Measurements from ENCODE around the gene SPR.

The SPR gene

DNA sequence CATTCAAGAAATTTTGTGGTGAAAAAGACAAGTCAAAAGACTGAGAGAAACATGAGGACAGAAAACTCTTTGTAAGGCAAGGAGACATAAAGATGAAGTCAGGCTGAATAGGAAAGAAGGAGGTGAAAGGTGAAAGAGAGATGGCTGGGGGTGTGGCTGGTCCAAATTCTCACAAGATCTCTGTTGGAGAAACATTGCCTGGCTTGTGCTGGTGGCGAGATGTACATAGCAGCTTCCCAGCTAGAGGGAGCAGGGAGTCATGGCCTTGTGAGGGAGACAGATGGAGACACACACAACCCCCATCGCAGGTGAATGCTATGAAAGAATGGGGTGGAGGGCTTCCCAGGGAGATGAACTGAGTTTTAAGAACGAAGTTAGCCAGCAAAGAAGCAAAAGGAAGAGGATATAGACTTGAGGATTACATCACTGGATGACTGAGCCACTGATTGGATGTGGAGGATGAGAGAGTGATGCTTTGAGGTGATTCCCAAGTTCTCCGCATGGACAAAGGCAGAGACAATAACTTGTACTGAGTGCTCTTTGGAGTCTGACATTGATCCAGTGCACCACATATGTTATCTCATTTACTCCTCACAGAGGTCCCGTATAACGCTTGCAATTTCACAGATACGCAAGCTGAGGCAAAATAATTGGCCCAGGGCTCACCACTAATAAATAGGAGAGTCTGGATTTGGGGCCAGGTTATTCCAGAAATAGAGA lies 26.4 kb downstream of the SPR start:
- no peak overlapping the region for H3K27ac ChIP-seq
- TF ChIP-seq CTCF (conservative IDR thresholded peaks at IDR 0.05) (no peak), ZFX (IDR thresholded peaks at IDR 0.05) (no peak)

- H3K27ac ChIP-seq, result no peak overlapping the region
- TF ChIP-seq ZFX (IDR thresholded peaks at IDR 0.05) (no peak), CTCF (conservative IDR thresholded peaks at IDR 0.05) (no peak)
Measured at GRCh38 chr2:72914206-72914559, 27.0 kb downstream of the SPR start.

GRCh38 chr2:72914589-72915319 lies 27.5 kb downstream of the SPR start:
- TF ChIP-seq ZFX (IDR thresholded peaks at IDR 0.05) (no peak), CTCF (conservative IDR thresholded peaks at IDR 0.05) (no peak)
- H3K27ac ChIP-seq, result no peak overlapping the region

DNA sequence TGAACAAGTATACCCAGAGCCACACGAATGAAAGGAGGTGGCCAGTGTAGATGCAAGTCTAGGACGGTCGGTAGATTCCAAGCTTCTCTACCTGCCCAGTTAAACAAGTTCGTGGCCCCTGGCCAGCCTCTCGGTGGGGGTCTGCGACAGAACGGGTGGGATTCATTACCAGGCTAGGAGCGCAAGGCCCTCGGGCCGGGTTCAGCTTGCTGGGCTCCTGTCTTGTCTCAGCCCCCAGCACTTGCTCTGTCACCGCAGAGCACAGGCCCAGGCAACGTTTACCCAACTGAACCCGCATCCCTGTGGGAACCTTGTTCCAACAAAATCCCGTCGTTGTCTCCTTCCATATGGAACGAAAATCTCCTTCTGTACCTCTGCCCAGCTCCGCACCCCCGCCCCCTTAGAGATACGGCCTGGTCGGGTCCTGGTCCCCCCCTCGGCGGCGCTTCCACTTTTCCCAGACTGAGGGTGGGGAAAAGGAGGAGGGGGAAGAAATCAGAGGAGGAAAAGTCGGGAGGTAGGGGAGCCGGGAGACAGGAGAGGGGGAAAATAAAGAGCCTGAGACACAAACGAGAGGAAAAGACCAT lies 28.2 kb downstream of the SPR start:
- no peak for TF ChIP-seq CTCF (conservative IDR thresholded peaks at IDR 0.05)
- TF ChIP-seq ZFX (IDR thresholded peaks at IDR 0.05), result no peak
- no peak overlapping the region for H3K27ac ChIP-seq

GRCh38 chr2:72915907-72916742 lies 28.9 kb downstream of the SPR start:
- TF ChIP-seq ZFX (IDR thresholded peaks at IDR 0.05) (no peak), CTCF (conservative IDR thresholded peaks at IDR 0.05) (no peak)
- H3K27ac ChIP-seq, result no peak overlapping the region

DNA sequence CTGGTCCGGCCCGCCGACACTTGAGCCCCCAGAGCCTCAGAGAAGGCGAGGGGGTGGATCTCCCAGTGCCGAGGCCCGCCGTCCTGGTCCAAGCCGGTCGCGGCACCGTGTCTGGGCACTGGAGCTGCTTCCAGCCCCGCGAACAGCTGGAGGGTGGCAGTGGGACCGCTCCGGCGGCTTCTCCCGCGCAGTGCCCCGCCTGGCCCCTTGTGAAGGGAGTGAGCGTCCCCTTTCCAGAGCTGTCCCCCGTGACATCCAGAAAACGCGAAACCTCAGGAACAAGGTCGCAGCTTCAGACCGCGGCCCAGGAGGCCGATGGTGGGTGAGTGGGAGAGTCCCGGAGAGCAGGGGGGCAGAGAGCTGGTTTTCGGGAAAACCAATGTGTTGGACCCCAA lies 29.5 kb downstream of the SPR start:
- no peak overlapping the region for H3K27ac ChIP-seq

More for the DNA sequence above, 29.5 kb downstream of the SPR start:
- no peak for TF ChIP-seq CTCF (conservative IDR thresholded peaks at IDR 0.05)
- no peak for TF ChIP-seq ZFX (IDR thresholded peaks at IDR 0.05)
